A673 (cell line): ENCODE measurements around the gene AMACR.

Experiments
- EZH2 ChIP-seq: fragments of 200-600 bp; sonication (generic); IDR thresholded peaks from 2 replicates; pipeline ENCODE4 v1.6.1; 2017; ENCODE audit warnings: borderline replicate concordance, low read depth, mild to moderate bottlenecking, mixed read lengths, antibody characterized with exemption, low read length; ENCODE audit not compliant: poor library complexity, severe bottlenecking
- TF ChIP-seq, protein P1 (sequence below): fragments of 300-800, 200-600 bp; sonication (generic); conservative IDR thresholded peaks from 2 replicates; pipeline ENCODE4 v1.5.1; 2017; ENCODE audit warnings: low read depth, mild to moderate bottlenecking, antibody characterized with exemption, low read length, moderate library complexity, mixed read lengths

DNA sequence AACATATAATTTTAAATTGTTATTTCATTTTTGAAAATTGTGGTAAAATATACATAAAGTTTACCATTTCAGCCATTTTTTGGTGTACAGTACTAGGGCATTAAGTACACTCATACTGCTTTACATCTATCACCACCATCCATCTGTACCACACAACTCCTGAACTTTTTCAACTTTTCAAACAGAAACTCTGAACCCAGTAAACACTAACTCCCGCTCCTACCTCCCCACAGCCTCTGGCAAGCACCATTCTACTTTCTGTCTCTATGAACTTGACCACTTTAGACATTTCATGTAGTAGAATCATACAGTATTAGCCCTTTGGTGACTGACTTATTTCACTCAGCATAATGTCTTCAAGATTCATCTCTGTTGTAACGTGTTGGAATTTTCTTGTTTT lies 15.0 kb downstream of the AMACR start:
- TF ChIP-seq, protein P1, sequence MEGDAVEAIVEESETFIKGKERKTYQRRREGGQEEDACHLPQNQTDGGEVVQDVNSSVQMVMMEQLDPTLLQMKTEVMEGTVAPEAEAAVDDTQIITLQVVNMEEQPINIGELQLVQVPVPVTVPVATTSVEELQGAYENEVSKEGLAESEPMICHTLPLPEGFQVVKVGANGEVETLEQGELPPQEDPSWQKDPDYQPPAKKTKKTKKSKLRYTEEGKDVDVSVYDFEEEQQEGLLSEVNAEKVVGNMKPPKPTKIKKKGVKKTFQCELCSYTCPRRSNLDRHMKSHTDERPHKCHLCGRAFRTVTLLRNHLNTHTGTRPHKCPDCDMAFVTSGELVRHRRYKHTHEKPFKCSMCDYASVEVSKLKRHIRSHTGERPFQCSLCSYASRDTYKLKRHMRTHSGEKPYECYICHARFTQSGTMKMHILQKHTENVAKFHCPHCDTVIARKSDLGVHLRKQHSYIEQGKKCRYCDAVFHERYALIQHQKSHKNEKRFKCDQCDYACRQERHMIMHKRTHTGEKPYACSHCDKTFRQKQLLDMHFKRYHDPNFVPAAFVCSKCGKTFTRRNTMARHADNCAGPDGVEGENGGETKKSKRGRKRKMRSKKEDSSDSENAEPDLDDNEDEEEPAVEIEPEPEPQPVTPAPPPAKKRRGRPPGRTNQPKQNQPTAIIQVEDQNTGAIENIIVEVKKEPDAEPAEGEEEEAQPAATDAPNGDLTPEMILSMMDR = no peak
- no peak for TF ChIP-seq EZH2
